ENCODE measurements around the gene RALBP1.
A peak's percentile ranks its signal among the peaks of the same experiment; 100 is the strongest.
"Not testable (repeated sequence)": the region's sequence is repeated elsewhere in the genome, so short reads cannot be mapped to it uniquely, and the experiment has no call there.

The RALBP1 gene

DNA sequence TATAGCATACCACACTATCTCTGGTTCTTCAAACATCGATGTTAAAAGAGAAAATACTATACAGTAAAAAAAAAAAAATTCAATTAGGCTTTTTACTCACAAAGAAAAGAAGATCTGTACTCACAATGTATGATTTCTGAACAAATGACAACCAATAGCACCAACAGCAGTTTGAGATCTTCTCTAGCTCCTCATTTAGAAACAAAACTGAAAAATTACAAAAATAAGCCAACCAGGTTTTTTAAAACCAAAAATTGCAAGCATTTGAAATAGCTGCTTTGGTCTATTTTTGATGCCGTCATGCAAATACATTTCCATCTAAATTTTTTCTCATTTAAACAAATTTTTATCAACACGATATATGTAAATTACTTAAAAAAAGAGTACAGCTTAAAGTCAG lies 34.3 kb upstream of the RALBP1 start:
- Mint-ChIP-seq H3K27ac (no peak overlapping the region), H3K9me3 (no peaks in the 10 kb centered on the region), H3K27me3 (peaks cover 3% of the 10 kb centered on the region), H3K4me1 (no peaks in the 10 kb centered on the region), H3K36me3 (ENCODE audit: low read depth) (no peaks in the 10 kb centered on the region), H3K4me3 (no peak overlapping the region)
- DNase-seq, result no peak
- no peak for ATAC-seq

- no peak for DNase-seq
- Mint-ChIP-seq H3K9me3 (peaks cover 15% of the 10 kb centered on the region), H3K36me3 (ENCODE audit: low read depth) (no peaks in the 10 kb centered on the region)
Observed at GRCh38 chr18:9444549-9444948, 30.8 kb upstream of the RALBP1 start.

DNA sequence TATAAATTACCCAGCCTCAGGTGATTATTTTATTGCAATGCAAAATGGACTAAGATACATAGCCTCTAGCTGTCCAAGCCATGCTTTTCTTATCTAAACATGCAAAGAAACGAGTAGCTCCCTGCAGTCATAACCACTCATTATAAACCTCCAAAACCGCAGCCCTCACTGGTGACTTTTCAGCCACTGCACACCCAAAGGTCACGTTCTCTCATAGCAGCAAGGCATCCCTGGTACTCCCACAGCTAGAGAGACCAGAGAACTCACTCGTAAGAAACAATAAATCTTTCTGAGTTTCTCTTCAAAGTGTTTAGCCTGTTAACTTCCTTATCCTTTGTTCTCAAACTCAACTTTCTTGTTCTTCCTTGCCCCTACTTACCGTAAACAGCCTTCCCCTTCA lies 28.5 kb upstream of the RALBP1 start:
- DNase-seq, result no peak
- Mint-ChIP-seq H3K9me3 (peaks cover 15% of the 10 kb centered on the region), H3K4me1 (no peaks in the 10 kb centered on the region), H3K27me3 (peaks cover 14% of the 10 kb centered on the region), H3K36me3 (ENCODE audit: low read depth) (no peaks in the 10 kb centered on the region), H3K4me3 (no peak overlapping the region), H3K27ac (no peak overlapping the region)
- no peak for ATAC-seq

More at GRCh38 chr18:9444549-9444948, 30.8 kb upstream of the RALBP1 start:
- no peaks in the 10 kb centered on the region for H3K4me1 Mint-ChIP-seq
- H3K4me3 Mint-ChIP-seq, result no peak overlapping the region
- H3K27me3 Mint-ChIP-seq, result peaks cover 10% of the 10 kb centered on the region
- no peak overlapping the region for H3K27ac Mint-ChIP-seq
- ATAC-seq, result no peak

DNA sequence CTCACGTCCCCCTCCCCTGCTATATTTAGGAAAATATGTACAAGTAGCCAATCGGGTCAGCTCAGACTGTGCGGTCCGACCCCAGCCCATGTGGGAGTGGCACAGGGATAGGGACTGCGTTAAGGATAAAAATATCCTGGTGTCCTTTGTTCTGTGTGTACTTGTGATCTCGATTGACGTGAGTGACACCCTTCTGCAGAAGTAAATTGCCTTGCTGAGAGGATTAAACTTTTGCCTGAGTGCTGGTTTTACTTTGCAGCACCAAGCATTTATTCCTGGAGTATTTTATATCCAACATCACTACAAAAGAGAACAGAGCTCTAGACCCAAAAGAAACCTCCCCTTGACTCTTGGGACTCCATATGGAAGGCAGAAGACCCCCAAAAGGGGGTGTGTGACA lies 28.0 kb upstream of the RALBP1 start:
- Mint-ChIP-seq H3K4me1 (no peaks in the 10 kb centered on the region), H3K4me3 (no peak overlapping the region), H3K27ac (no peak overlapping the region), H3K9me3 (peaks cover 15% of the 10 kb centered on the region), H3K36me3 (ENCODE audit: low read depth) (no peaks in the 10 kb centered on the region), H3K27me3 (peaks cover 16% of the 10 kb centered on the region)
- no peak for DNase-seq
- ATAC-seq, result no peak

- no peak overlapping the region for H3K27ac Mint-ChIP-seq
- H3K9me3 Mint-ChIP-seq, result peaks cover 15% of the 10 kb centered on the region
- H3K4me1 Mint-ChIP-seq, result peaks cover 3% of the 10 kb centered on the region
- ATAC-seq (no peak), DNase-seq (no peak)
- H3K36me3 Mint-ChIP-seq (ENCODE audit: low read depth), result no peaks in the 10 kb centered on the region
- H3K4me3 Mint-ChIP-seq, result no peak overlapping the region
- peaks cover 16% of the 10 kb centered on the region for H3K27me3 Mint-ChIP-seq
Observed at GRCh38 chr18:9449600-9450414, 25.5 kb upstream of the RALBP1 start.

DNA sequence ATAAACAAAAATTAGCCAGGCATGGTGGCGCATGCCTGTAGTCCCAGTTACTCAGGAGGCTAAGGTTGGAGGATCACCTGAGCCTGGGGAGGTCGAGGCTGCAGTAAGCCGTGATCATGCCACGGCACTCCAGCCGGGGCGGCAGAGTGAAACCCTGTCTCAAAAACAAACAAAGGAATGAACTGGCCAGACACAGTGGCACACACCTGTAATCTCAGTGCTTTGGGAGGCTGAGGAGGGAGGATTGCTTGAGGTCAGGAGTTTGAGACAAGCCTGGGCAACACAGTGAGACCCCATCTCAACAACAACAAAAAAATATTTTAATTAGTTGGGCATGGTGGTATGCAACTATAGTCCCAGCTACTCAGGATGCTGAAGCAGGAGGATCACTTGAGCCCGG lies 24.4 kb upstream of the RALBP1 start:
- not testable (repeated sequence) for H3K4me1 Mint-ChIP-seq; H3K27ac Mint-ChIP-seq; H3K4me3 Mint-ChIP-seq; ATAC-seq; H3K36me3 Mint-ChIP-seq (ENCODE audit: low read depth); DNase-seq
- H3K27me3 Mint-ChIP-seq, result peaks cover 13% of the 10 kb centered on the region
- H3K9me3 Mint-ChIP-seq, result peaks cover 20% of the 10 kb centered on the region

- peaks cover 8% of the 10 kb centered on the region for H3K36me3 Mint-ChIP-seq (ENCODE audit: low read depth)
- ATAC-seq (no peak), DNase-seq (no peak)
- peaks cover 6% of the 10 kb centered on the region for H3K27me3 Mint-ChIP-seq
- peaks cover 11% of the 10 kb centered on the region for H3K9me3 Mint-ChIP-seq
- H3K4me3 Mint-ChIP-seq, result no peak overlapping the region
- H3K4me1 Mint-ChIP-seq, result peaks cover 3% of the 10 kb centered on the region
- no peak overlapping the region for H3K27ac Mint-ChIP-seq
Observed at GRCh38 chr18:9453283-9453682, 22.0 kb upstream of the RALBP1 start.

DNA sequence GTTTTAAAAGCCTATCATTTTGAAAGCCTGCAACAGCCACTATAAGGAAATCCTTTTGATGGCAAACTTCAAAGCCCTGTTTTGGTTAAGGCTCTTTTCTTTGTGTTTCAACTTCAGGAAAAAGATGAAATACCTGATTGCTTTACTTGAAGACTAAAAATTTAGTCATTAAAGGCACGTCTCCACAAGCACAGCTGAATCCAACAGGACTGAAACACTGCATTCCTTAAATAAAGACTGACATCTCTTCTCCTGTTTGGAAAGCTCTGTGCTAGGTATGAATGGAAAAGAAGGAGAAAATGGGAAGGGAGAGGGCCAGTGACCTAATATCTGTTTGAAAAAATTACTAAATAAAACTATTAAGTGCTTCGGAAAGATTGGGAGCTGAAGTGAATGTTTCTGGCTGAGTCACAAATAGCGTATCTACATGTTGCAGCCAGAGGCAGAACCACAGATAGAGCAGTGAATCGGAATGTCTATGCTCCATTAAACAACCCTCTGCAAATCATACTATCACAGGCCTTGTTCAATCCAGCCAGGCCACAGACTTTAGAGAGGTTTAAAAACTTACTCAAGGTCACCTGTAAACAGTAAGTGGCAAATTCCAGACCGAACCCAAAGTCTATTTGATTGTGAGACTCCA lies 21.1 kb upstream of the RALBP1 start:
- no peak overlapping the region for H3K4me3 Mint-ChIP-seq
- no peak for ATAC-seq
- H3K27ac Mint-ChIP-seq, result no peak overlapping the region
- peaks cover 11% of the 10 kb centered on the region for H3K9me3 Mint-ChIP-seq
- H3K36me3 Mint-ChIP-seq (ENCODE audit: low read depth), result peaks cover 8% of the 10 kb centered on the region
- peaks cover 6% of the 10 kb centered on the region for H3K27me3 Mint-ChIP-seq
- DNase-seq, result no peak
- H3K4me1 Mint-ChIP-seq, result peaks cover 3% of the 10 kb centered on the region

DNA sequence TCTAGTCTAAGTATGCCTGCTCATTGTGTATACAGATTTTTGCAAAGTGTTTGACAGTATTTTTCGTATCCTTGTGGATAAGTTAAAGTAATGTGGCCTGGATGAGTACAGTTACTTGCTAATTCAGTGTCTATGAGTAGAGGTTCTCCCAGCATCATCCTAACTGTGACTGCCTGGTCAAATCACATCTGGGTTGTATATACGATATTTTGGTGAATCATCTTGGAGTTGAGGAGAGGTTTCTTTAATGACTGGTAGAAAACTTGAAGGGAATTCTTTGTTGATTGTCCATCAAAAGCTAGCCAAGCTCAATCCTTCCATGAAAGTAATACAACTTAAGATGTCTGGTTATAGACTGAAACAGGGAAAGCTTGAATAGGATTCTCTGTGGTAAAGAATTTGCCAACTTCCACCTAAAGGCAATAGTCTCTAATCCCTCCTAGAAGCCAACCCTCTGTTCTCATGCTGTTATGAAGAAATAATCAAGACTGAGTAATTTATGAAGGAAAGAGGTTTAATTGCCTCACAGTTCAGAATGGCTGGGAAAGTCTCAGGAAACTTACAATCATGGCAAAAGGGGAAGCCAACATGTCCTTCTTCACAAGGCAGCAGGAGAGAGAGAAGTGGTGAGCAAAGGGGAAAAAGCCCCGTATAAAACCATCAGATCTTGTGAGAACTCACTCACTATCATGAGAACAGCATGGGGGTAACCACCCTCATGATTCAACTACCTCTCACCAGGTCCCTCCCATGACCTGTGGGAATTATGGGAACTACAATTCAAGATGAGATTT lies 19.4 kb upstream of the RALBP1 start:
- Mint-ChIP-seq H3K27me3 (peaks cover 6% of the 10 kb centered on the region), H3K36me3 (ENCODE audit: low read depth) (peaks cover 8% of the 10 kb centered on the region), H3K4me1 (peaks cover 3% of the 10 kb centered on the region), H3K4me3 (no peak overlapping the region), H3K9me3 (peaks cover 11% of the 10 kb centered on the region), H3K27ac (no peak overlapping the region)
- ATAC-seq (no peak), DNase-seq (no peak)

DNA sequence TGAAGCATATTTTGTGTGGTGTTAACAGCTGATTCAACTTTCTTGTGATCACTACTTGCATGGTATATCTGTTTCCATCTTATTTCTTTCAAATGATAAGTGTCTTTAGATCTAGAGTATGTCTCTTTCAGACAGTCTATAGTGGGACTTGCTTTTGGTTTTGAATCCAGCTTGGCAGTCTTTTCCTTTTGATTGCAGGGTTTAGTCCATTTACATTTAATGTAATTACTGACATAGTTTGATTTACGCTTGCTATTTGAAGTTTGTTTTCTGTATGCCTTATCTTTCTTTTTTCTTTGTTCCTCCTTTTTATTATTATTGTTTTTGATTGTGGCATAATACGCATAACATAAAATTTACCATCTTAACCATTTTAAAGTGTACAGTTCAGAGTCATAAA lies 9.2 kb upstream of the RALBP1 start:
- DNase-seq (no peak), ATAC-seq (no peak)
- no peak overlapping the region for H3K27ac Mint-ChIP-seq
- H3K27me3 Mint-ChIP-seq, result no peaks in the 10 kb centered on the region
- peaks cover 6% of the 10 kb centered on the region for H3K4me1 Mint-ChIP-seq
- no peak overlapping the region for H3K4me3 Mint-ChIP-seq
- peaks cover 4% of the 10 kb centered on the region for H3K36me3 Mint-ChIP-seq (ENCODE audit: low read depth)
- peaks cover 19% of the 10 kb centered on the region for H3K9me3 Mint-ChIP-seq

- H3K36me3 Mint-ChIP-seq (ENCODE audit: low read depth), result peaks cover 4% of the 10 kb centered on the region
- DNase-seq (no peak), ATAC-seq (no peak)
- H3K4me3 Mint-ChIP-seq, result no peak overlapping the region
- peaks cover 19% of the 10 kb centered on the region for H3K9me3 Mint-ChIP-seq
- peaks cover 2% of the 10 kb centered on the region for H3K4me1 Mint-ChIP-seq
- H3K27me3 Mint-ChIP-seq, result peaks cover 3% of the 10 kb centered on the region
- no peak overlapping the region for H3K27ac Mint-ChIP-seq
Observed at GRCh38 chr18:9466846-9467245, 8.5 kb upstream of the RALBP1 start.

GRCh38 chr18:9468998-9469397 lies 6.3 kb upstream of the RALBP1 start:
- ATAC-seq (no peak), DNase-seq (no peak)
- Mint-ChIP-seq H3K4me1 (peaks cover 1% of the 10 kb centered on the region), H3K36me3 (ENCODE audit: low read depth) (peaks cover 4% of the 10 kb centered on the region), H3K27me3 (peaks cover 12% of the 10 kb centered on the region), H3K27ac (no peak overlapping the region), H3K9me3 (peaks cover 19% of the 10 kb centered on the region), H3K4me3 (no peak overlapping the region)

- H3K36me3 Mint-ChIP-seq (ENCODE audit: low read depth), result peaks cover 4% of the 10 kb centered on the region
- H3K27ac Mint-ChIP-seq, result no peak overlapping the region
- DNase-seq (no peak), ATAC-seq (no peak)
- peaks cover 1% of the 10 kb centered on the region for H3K4me1 Mint-ChIP-seq
- H3K27me3 Mint-ChIP-seq, result peaks cover 13% of the 10 kb centered on the region
- peaks cover 19% of the 10 kb centered on the region for H3K9me3 Mint-ChIP-seq
- no peak overlapping the region for H3K4me3 Mint-ChIP-seq
Observed at GRCh38 chr18:9469685-9470084, 5.6 kb upstream of the RALBP1 start.

- Mint-ChIP-seq H3K27ac (peak overlapping the region; percentile 89), H3K36me3 (ENCODE audit: low read depth) (peaks cover 9% of the 10 kb centered on the region), H3K27me3 (peaks cover 13% of the 10 kb centered on the region), H3K9me3 (no peaks in the 10 kb centered on the region), H3K4me3 (peak overlapping the region; percentile 92), H3K4me1 (peaks cover 17% of the 10 kb centered on the region)
- no peak for ATAC-seq
- DNase-seq, result no peak
Observed at GRCh38 chr18:9474108-9474982, 968 bp upstream of the RALBP1 start.
